Germinal center (tissue), 1 donor: ENCODE data around the gene JMJD8.

Experiments
- DNase-seq: peaks from one replicate; pipeline ENCODE4 v3.0.0; 2012; ENCODE audit warnings: mixed read lengths, low spot score

Gene JMJD8

GRCh38 chr16:676913-677312 is 7.2 kb downstream of the JMJD8 start:
- no peak for DNase-seq

GRCh38 chr16:676565-676902 is 7.6 kb downstream of the JMJD8 start:
- DNase-seq: no peak

- no peak for DNase-seq
These were observed 8.1 kb downstream of the JMJD8 start for GRCh38 chr16:675884-676564.

GRCh38 chr16:674968-675883 is 8.9 kb downstream of the JMJD8 start, which contains the start of gene RHBDL1:
Gene RHBDL1, plus strand, starts transcription at chr16:675671. Its CDS starts 120 bp downstream, at chr16:675791.
- no peak for DNase-seq

- DNase-seq: no peak
These were observed 9.8 kb downstream of the JMJD8 start for GRCh38 chr16:674214-674881.

- DNase-seq: no peak
These were observed 10.6 kb downstream of the JMJD8 start for GRCh38 chr16:673399-673991.

- no peak for DNase-seq
These were observed 11.3 kb downstream of the JMJD8 start for GRCh38 chr16:672851-673250.

GRCh38 chr16:672371-672770 is 11.8 kb downstream of the JMJD8 start:
- no peak for DNase-seq

GRCh38 chr16:671353-672131 is 12.6 kb downstream of the JMJD8 start:
- no peak for DNase-seq

GRCh38 chr16:670485-671352 is 13.4 kb downstream of the JMJD8 start:
- DNase-seq: no peak

- DNase-seq: no peak
These were observed 14.5 kb downstream of the JMJD8 start for GRCh38 chr16:669666-670065.

- DNase-seq: no peak
These were observed 15.5 kb downstream of the JMJD8 start for GRCh38 chr16:668519-669171.

GRCh38 chr16:667780-668518 is 16.2 kb downstream of the JMJD8 start, which contains the start of gene RHOT2:
Gene RHOT2, plus strand, starts transcription at chr16:668132. Its CDS starts 68 bp downstream, at chr16:668200.
- peak; percentile 81 for DNase-seq

GRCh38 chr16:667113-667779 is 16.9 kb downstream of the JMJD8 start:
- DNase-seq: no peak

- no peak for DNase-seq
These were observed 17.6 kb downstream of the JMJD8 start for GRCh38 chr16:666572-666971.

GRCh38 chr16:662597-662996 is 21.5 kb downstream of the JMJD8 start:
- DNase-seq: no peak

- no peak for DNase-seq
These were observed 22.0 kb downstream of the JMJD8 start for GRCh38 chr16:662095-662494.

- no peak for DNase-seq
These were observed 22.8 kb downstream of the JMJD8 start for GRCh38 chr16:661184-661821.
